ENCODE measurements around the gene ATP2A2.
"Not testable (repeated sequence)": the region's sequence is repeated elsewhere in the genome, so short reads cannot be mapped to it uniquely, and the experiment has no call there.

- peak in 1 of 3 experiments; percentile 22 for TF ChIP-seq CTCF (optimal IDR thresholded peaks at IDR 0.05 in 1 of 3, IDR thresholded peaks at IDR 0.05 in 1 of 3, conservative IDR thresholded peaks at IDR 0.05 in 1 of 3; ENCODE audit: extremely low read depth in 1 of 3, insufficient read depth in 2 of 3, low read length in 3 of 3)
- TF ChIP-seq EZH2 (IDR thresholded peaks at IDR 0.05; ENCODE audit: low read length): not testable (repeated sequence)
Measured at GRCh38 chr12:110358384-110359097, 77.5 kb downstream of the ATP2A2 start.
